ENCODE measurements around the gene SNX21.
"Not testable (repeated sequence)": the region's sequence is repeated elsewhere in the genome, so short reads cannot be mapped to it uniquely, and the experiment has no call there.

Gene SNX21, protein sequence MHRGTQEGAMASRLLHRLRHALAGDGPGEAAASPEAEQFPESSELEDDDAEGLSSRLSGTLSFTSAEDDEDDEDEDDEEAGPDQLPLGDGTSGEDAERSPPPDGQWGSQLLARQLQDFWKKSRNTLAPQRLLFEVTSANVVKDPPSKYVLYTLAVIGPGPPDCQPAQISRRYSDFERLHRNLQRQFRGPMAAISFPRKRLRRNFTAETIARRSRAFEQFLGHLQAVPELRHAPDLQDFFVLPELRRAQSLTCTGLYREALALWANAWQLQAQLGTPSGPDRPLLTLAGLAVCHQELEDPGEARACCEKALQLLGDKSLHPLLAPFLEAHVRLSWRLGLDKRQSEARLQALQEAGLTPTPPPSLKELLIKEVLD

DNA sequence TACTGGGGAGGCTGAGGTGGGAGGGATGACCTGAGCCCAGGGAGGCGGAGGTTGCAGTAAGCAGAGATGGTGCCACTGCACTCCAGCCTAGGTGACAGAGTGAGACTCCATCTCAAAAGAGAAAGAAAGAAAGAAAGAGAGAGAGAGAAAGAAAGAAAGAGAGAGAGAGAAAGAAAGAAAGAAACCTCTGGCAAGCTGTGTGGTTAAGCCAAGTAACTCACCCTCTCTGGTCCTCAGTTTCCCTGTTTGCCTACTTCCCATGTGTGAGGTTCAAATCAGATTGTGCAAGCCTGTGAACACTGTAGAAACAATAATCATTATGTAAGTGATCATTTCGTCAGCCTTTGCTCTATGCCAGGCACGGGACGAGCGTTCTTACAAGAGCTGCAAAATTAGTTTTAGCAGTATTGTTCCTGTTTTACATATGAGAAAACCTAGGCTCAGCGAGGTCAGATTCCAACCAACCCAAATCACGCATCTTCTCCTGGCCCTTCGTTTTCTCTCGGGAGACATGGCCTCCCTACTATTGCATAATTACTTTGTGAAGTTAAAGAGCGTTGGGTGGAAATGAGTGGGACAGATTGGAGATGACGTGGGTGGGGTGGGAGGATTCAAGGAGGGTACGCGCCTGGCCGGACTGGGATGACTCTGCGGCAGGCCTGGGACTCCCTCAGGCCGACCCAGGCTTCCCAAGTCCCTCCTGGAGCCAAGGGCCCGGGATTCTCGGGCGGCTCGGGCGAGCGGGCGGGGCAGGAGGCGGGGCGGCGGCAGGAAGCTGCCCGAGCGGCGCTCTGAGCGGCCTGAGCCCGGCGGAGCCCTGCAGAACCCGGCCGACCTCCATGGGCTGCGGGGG, at the start of gene SNX21:
Gene SNX21, plus strand, starts transcription at position 770 of the 853 bp plus-strand sequence. CDS start 121 bp downstream, outside the sequence.
- DNase-seq (ENCODE audit: low read depth in 2 of 2), result peak in 1 of 2 donors; percentile 16

DNA sequence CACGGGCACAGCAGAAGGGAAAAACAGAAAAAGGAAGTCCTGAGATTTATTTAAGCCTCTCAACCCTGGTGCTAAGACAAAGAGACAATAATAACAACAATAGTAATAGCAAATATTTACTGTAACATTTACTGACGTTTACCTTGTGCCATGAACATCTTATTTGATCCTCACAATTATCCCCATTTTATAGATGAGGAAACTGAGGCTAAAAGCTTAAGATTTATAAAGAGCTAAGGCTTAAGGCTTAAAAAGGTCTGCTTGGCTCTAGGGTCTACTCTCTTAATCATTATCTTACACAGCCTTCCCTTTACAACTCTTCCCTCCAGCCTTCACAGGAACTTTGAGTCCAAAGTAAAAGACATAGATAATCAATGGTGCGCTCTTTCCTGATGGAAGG, 45.2 kb upstream of the SNX21 start:
- no peak for DNase-seq (ENCODE audit: low read depth in 2 of 2)

DNA sequence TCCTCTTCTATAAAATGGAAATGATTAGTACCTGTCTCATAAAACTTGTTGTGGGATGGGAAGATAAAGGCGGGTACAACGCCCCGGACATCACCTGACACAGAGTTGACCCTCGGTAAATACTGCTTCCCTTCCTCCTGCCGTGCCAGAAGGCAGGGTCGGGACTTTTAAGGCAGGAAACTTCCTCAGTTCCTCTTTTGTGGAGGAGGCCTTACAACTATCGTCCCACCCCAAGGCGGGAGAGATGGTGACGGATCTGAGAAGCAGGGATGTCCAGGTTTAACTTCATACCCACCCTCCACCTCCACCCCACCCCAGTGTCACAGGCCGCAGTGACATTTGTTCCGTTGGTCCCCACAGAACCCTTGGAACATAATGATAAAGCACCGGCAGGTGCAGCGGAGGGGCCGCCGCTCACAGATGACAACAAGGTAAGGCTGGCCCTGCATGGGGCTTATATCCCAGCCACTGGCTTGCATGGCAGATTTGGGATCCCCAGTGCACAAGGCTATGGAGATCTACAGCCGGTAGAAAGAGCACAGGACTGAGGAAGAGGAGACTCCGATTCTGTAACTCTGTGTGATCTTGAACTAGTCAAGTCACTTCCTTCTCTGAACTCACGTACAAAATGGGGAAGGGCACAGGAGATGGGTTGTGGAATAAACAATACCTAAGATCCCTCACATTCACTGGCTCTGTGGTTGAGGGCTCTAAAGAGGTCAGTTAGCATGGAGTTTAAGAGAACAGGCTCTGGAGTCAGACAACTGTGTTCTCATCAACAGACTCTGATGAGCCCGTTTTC, 41.1 kb upstream of the SNX21 start:
- DNase-seq (ENCODE audit: low read depth in 2 of 2), result no peak

DNA sequence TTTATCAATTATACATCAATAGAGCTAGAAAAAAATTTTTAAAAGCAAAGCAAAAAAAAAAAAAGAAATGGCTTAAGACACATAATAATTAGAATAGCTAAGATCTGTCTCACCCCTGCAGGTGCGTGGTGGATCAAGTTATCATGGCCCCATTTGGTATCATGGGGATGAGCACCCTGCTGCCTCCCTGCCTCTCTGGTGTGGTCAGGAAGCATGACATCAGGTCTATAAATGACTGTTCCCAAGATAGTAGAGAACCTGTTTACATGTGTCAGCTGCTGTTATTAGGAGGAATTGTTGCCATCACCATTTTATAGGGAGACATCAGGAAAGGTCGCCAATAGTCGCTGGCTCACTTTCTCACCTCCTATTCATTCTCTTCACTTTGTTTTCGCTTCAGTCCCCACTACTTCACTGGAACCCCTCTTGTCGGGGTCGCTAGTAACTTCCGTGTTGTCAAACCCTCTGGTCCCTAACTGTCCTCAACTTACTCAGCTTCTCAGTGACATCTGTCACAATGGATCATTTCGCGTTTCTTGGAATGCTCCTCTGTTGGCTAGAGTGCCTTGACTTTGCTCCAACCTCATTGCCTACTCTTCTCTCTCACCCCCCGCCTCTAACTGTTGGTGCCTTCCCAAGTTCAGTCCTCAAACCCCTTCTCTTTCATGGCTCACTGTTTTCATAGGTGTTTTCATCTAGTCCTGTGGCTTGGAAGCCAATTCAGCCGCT, 37.1 kb upstream of the SNX21 start:
- DNase-seq (ENCODE audit: low read depth in 2 of 2), result no peak

DNA sequence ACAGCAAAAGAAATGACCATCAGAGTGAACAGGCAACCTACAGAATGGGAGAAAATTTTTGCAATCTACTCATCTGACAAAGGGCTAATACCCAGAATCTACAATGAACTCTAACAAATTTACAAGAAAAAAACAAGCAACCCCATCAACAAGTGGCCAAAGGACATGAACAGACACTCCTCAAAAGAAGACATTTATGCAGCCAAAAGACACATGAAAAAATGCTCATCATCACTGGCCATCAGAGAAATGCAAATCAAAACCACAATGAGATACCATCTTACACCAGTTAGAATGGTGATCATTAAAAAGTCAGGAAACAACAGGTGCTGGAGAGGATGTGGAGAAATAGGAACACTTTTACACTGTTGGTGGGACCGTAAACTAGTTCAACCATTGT, 36.1 kb upstream of the SNX21 start:
- not testable (repeated sequence) for DNase-seq (ENCODE audit: low read depth in 2 of 2)

DNA sequence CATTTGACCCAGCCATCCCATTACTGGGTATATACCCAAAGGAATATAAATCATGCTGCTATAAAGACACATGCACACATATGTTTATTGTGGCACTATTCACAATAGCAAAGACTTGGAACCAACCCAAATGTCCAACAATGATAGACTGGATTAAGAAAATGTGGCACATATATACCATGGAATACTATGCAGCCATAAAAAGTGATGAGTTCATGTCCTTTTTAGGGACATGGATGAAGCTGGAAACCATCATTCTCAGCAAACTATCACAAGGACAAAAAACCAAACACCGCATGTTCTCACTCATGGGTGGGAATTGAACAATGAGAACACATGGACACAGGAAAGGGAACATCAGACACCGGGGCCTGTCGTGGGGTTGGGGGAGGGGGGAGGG, 35.6 kb upstream of the SNX21 start:
- not testable (repeated sequence) for DNase-seq (ENCODE audit: low read depth in 2 of 2)

DNA sequence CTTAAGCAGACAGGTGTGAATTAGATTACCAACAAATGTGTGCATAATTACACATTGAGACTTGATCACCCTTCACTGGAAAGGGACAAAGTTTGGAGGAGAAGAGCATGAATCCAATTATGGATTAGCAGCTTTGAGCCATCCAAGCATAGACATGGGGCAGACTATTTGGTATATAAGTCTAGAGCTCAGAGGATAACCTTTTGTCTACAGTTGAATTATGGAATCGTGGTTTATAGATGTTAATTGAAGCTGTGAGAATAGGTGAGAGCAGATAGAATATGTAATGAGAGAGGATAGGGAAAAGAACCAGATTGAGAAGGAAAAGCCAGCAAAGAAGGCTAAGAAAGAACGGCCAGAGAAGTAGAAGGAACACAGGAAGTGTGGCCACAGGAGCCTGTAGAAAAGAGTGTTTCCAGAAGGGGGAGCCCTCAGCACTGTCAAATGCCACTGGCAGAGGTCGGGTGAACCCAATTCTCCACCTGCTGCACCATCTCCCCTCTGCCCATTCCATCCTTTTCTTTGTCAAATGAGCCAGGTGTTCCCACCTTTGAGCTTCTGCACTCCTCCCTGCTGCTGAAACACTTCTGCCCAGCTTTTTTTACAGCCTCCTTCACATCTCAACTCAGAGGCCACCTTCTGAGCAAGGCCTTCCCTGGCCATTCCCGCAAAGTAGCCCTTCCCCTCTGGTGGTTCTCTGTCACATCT, 34.5 kb upstream of the SNX21 start:
- peak; percentile 42 to 50 for DNase-seq (ENCODE audit: low read depth in 2 of 2)

DNA sequence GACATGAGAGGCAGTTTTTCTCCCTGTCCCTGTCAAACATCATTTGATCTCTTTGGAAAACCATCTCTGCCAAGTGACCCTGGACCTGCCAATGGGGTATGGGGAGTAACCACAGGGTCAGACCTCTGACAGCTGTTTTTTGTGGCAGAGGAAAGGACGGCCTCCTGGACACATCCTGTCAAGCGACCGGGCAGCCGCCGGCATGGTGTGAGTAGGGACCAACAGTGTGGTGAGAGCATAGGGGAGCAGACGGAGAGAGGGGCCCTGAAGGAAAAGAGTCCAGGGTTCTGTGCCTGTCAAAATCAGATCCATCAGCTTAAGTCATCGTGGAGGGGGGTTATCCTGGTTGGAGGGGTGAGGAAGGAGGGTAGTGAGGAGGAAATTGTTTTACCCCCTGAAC, 31.7 kb upstream of the SNX21 start:
- DNase-seq (ENCODE audit: low read depth in 2 of 2), result no peak

DNA sequence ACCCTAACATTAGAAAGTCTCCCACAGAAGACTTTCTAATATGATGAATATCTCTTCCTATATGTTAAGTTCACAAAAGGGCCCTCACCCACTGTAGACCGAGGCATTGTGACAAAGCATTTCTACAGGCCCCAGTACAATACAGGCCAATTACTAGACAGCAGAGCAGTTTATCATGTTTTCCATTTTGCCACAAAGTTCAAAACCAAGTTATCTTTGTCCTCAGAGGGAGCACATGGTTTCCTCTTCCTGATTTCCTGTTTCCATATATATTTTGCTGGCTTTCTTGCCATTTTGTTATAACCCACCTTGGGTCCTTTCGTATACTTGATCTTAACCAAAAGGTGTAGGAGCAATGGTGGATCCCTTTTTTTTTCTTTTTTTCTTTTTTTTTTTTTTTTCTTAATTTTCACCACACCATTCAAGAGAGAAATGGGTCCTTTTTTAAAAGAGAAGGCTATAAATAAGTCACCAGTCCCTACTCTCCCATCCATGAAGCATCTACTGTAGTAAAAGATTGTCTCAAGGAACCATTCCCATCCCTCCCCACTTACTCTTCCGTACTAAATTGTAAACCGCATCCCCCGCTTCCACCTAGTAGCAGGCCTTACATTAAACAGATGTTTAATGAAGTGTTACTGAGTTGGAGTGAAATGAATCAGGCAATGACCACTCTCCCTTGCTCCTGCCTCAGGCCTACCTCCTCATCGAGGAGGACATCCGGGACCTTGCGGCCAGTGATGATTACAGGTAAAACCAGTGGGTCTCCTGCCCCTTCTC, 23.2 kb upstream of the SNX21 start:
- DNase-seq (ENCODE audit: low read depth in 2 of 2), result no peak

DNA sequence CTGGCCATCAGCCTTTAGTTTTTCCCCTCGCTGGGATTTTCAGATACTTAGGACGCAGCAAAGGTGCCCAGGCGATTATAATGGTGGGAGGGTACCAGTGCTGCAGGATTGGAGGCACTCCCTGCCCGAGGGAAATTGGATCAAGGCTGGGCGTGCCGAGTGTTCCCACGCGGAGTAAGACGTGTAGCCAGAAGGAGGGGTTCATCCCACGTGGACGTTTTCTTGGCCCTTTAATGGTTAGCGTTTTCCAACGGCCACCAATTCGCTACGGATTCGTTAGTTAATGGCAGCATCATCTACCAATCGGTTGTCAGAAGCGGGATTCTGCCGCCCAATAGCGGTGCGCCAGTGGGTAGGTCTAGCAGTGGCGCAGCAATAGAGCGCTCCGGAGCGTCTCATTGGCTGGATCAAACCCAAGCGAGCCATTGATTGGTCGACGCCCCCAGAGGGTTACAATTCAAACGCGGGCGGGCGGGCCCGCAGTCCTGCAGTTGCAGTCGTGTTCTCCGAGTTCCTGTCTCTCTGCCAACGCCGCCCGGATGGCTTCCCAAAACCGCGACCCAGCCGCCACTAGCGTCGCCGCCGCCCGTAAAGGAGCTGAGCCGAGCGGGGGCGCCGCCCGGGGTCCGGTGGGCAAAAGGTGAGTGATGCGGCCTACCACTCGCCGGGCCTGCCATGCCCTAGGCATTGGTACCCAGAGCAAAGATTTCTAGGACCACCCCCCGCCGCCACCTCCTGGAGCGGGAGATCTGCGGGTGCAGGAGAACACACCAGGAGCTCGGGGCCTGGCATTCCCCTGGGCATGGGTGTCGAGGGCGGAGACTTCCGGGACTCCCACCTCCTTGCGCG, 21.2 kb upstream of the SNX21 start, which contains the start of gene UBE2C:
Gene UBE2C, plus strand, starts transcription at position 488 of the 849 bp plus-strand sequence. Its CDS starts 52 bp downstream, at position 540.
- DNase-seq (ENCODE audit: low read depth in 2 of 2), result peak; percentile 85 to 92

DNA sequence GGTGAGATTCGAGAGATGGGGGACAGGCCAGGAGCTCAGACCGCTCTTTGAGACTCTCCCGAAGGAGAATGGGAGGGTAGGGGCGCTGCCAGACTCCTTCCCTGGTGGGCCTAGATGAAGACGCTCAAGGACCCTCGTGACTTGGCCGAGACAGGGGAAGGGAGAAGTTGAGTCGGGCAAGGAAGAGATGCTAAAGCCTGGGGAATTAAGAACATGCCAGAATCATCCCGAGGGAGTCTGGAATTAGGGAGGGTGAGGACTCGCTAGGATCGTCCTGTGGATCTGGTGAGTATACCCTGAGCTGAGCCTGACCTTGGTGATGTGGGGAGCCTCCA, 20.6 kb upstream of the SNX21 start:
- no peak for DNase-seq (ENCODE audit: low read depth in 2 of 2)

DNA sequence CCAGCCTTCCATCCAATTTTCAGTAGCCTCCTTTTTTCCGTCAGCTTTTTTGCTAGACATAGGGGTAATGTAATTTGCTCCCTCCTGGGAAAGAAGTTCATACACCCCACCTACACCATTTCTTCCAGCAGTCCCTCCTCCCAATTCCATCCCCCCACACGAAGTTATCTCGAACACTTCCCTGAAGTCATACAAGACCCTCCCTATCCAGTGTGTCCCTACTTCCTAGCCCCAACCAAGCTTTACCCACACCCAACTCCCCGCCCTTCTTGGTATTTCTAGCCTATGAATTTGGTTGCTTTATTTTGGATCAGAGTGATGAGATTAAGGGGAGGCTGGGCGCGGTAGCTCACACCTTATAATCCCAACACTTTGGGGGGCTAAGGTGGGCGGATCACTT, 20.1 kb upstream of the SNX21 start:
- DNase-seq (ENCODE audit: low read depth in 2 of 2), result no peak

DNA sequence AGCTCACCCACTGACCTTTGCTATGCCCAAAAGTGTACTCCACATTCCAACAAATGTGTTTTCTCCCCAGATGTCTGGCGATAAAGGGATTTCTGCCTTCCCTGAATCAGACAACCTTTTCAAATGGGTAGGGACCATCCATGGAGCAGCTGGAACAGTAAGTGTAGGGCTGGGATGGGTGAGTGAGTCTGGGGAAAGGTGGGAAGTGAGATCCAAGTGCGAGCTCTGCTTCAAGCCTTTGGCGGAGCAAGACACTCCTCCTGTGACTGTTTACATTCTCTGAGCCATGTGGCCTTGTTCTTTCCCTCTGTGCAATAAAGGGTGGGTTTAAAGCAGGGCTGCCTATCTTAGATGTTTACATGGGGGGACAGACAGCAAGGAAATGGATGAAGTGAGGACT, 19.3 kb upstream of the SNX21 start:
- no peak for DNase-seq (ENCODE audit: low read depth in 2 of 2)

DNA sequence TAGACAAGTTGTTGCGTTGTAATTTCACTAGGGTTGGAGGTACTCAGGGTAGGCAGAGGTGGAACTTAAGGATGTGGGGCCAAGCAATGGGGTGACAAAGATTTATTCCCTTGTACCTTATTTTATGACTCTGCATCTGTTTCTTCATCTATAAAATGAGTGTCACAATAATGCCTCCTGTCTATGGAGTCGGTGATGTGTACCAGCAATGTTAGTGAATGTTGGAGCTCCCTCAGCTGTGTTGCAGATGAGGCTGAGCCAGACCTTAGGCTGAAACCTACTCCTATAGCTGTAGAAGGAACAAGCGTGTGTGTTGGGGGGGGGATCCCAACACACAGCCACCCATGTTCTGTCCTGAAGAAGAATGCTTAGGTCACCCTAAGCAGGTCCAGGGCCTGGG, 16.6 kb upstream of the SNX21 start:
- no peak for DNase-seq (ENCODE audit: low read depth in 2 of 2)

DNA sequence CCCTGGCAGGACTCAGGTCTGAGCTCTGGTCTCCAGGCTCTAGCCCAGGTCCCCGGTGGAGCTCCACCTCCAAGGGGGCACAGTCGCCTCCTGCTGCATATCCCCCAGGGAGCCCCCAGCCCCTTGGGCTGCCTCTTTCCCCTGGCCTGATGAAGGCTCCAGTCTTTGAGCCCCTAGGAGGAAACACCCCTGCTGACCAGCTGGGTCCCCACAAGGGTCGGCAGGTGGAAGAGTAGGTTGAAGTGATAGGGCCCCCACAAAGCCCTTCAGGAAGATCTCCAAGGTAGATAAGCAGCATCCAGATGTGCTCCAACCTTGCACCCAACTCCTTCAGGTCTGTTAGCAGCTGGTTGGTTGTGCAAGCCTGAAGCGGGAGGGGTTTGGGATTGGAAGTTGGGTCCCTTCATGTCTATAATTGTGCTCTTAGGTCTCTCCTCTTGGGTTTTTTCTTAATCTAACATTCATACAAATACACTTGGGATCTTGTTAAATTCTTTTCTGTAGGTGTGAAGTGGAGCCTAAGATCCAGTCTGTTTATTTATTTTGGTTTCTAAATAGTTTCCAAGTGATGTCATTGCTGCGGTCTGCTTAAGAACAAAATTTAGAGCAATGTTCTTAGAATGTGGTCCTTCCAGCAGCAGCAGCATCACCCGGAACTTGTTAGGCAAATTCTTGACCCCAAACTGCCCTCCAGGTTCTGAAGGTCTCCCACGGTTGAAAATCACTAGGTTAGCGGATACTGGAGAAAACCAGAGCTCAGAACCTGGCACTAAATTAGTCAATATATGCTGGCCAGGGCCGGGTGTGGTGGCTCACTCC, 16.0 kb upstream of the SNX21 start:
- DNase-seq (ENCODE audit: low read depth in 2 of 2), result no peak

DNA sequence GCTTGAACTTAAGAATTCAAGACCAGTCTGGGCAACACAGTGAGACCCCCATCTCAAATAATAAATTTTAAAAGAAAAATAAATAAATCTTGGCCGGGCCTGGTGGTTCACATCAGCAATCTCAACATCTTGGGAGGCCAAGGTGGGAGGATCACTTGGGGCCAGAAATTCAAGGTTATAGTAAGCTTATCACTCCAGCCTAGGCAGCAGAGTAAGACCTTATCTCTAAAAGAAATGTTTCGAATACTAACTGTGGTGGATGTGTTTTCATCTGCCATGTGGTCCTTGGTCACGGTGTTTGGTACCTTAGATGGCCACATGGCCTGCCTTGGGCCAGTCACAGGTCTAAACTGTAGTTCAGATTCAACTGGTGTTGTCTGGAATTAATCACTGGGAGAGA, 15.4 kb upstream of the SNX21 start:
- DNase-seq (ENCODE audit: low read depth in 2 of 2), result no peak

DNA sequence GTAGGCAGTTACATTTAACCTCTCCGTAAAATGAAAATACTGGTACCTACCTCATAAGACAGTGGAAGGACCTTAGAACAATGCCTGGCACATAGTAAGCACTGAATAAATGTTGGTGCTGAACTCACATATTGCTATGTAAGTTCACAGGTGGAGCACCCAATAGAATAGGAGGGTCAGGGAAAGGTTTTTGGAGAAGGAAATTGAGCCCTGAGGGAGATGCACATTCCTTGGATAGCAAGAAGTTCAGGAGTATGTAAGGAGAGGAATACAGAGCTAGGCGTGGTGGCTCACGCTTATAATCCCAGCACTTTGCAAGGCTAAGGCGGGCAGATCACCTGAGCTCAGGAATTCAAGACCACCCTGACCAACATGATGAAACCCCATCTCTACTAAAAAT, 14.1 kb upstream of the SNX21 start:
- no peak for DNase-seq (ENCODE audit: low read depth in 2 of 2)

DNA sequence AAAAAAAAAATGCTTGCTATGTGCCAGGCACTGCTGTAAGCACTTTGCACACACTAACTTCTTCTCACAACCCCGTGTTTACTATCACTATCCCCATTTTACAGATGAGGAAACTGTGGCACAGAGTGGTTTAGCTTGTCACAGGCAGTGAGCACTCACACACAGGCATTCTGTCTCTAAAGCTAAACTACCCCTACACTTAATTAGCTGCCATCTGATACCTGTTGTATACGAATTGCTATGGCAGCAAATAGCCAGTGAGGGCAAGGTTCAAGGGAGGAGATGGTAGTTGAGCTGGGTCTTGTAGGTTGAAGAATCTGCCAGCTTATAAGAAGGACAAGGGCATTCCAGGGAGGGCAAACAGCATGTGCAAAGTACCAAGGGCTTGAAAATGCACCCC, 11.7 kb upstream of the SNX21 start:
- no peak for DNase-seq (ENCODE audit: low read depth in 2 of 2)

Data from stimulated activated CD4-positive, alpha-beta T cell treated with anti-CD3 and anti-CD28 coated beads, Interleukin-4, amount 100 ng/mL, for 48 hours (primary cell).